DMS 273 (cell line): ENCODE data around the gene CORIN.
A peak's percentile ranks its signal among the peaks of the same experiment; 100 is the strongest.

Experiments used
- DNase-seq: peaks from one replicate; lab custom pipeline; 2025; ENCODE audit not compliant: unreplicated experiment; lab: John Stamatoyannopoulos, UW

The CORIN gene

DNA sequence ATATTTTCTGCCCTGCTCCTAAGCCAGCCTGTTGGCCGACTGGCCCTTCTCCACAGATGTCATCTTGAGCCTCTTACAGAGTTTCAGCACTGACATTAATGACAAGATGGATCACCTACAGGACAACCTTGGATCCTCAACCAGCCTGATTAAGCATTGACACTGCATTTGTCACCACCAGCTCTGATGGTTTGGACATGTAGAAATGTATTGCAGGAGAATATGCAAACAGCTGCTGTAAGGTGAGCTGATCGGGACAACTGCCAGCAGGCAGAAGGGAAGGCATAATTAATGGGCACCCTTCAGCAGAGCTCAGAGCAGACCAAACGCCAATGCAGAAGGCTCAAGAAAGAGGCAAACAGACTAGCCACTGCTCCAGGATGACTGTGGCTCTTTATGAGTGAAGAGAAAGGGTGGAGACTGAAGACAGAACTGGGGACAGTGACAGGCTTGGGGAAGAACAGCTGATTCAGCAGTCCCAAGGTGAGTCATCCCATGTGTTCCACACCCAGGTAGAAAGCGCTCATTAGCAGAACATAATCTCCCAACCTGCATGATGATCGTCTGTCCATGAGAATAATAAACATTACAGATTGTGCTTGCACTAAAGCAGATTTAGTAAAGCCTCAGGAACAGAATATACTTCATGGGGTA lies 6.7 kb downstream of the CORIN start:
- DNase-seq = peak; percentile 78

DNA sequence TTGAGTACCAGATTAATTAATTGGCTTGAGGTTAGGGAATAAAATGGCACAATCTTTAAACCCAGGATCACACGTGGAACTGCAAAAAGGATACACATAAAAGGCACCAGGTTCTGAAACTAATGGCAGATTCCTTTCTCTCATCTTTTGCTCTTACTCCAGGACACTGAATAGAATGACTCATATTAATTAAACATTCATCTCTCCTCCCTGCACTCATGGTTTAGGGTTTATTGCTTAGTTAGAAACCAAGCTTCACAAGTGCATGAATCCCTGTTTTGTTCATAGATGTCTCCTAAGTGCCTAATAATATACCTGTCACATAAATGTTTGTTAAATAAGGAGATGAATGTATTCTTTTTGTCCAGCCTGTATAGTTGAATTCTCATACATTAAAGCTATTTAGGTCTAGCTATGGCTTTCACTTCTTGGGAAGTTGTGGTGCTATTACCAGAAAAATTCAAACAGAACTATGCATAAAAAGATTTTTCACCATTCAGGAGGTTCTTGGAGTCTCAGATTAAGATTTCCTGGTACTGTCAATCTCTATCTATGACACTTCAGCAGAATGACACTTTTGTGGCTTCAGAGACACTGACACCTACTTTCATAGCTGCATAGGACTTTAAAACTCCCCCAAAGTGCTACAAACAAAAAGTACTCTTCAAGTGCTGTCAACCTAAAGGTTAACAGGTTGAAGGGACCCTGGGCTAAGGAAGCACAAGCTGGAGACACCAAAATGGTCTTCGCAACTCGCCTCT lies 7.4 kb downstream of the CORIN start:
- no peak for DNase-seq

DNA sequence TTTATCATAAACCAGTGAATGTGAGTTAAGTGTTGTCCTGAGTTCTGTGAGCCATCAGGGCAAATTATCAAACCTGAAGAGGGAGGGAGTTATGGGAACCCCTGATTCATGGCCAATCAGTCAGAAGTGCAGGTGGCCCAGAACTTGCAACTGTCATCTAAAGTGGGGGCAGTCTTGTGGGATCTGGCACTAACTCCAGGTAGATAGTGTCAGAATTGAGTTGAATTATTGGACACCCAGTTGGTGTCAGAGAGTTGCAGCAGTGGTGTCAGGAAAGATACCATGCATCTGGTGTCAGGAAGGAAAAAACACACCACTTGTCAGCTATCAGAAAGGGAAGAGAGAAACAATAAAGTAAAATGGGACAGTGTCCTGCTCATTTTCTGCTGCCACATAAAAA lies 8.4 kb downstream of the CORIN start:
- no peak for DNase-seq

DNA sequence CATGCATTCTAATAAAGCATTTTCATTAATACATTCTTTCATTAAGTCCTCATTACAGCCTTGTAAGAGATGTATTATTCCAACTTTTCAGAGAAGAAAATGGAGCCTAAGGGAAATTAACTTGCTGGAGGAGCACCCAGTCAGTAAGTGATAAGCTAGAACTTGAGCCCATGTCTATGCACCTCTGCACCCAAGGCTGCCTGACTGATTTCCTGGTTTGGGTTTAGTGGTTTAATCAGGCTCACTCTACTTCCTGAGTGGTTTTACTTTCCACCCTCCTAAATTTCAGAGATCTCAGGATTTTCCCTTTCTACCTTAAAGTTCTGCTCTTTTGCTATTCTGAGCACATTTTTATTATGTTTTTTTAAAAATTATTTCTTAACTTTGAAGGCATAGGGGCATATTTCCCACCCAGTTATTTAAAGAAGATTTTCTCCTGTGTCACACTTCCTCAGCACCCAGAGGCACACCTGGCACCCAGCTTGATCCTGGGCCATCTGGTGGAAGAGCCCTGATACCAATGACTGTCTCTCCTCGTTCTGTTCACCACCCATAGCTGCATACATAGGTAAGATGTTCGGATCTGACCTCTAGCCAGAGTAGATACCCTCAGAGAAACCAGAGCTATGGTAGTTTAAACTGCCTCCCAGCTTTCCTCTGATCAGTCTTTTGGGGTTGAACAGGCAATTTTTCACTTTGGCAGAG lies 10.4 kb downstream of the CORIN start:
- no peak for DNase-seq

DNA sequence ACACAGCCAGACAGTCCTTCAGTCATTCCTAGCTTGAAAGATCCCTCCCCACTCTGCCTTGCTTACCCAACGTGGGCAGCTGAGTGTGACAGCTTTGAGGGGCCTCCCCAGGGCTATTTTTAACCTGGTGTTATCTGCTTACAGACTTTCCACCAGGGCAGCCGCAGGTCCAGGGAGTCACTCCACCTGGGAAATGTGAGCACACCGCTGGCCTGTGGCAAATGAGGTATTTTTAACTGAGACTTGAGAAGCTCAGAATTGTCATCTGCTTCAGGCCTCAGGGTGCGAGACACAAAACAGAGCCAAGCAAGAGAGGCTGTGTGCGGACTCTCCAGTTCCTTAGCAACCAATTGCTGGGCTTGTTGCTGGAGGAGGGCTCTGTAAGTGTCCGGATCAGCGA lies 13.0 kb downstream of the CORIN start:
- DNase-seq = no peak

DNA sequence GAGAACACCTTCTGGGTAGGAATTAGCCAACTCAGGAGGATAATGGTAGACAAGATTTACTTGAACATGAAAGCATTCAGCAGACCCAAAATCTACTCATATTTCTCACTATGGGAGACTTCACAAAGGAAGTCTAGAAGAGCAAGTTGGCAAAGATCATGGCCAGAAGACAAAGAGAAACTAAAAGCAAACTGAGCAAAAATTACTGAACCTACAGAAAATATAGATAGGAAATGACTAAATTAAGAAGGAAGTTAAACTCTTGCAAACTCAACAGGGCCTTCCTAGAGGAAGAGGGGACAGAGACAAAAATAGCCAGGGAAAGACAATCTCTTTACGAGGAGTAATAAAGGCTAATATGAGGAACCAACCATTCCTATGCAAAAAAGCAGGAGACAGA lies 18.7 kb downstream of the CORIN start:
- no peak for DNase-seq

DNA sequence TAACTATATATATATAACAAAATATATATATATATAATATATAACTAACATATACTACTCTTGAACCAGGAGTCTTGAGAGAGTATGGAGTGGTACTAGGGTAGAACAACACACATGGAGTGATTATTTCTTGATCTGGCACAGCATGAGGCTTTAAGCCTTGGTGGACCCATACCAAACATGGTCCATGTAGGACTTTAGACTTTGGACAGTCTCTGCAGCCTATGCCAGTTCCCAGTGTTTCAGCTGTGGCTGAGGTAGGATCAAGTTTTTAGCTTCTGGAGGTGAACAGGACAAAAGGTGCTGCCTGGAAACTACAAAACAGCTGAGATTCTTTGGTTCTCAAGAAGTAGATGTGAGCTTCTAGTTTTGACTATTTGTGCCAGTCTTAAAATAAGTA lies 20.6 kb downstream of the CORIN start:
- no peak for DNase-seq

DNA sequence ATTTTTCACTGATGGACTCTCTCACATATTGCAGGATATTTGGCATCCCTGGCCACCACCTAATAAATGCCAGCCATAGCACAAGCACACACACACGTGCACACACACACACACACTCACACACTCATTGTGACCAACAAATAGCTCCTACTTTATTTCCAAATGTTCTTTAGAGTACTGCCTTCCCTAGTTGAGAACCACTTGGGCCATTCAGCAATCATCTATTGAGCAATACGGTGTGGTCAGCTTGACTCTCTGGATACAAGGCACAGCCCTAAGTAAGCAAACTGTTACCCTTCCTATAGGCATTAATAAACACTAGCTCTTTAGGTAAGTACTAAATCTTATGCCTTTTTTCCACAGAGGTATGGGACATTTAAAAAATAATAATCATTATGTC lies 21.1 kb downstream of the CORIN start:
- no peak for DNase-seq

DNA sequence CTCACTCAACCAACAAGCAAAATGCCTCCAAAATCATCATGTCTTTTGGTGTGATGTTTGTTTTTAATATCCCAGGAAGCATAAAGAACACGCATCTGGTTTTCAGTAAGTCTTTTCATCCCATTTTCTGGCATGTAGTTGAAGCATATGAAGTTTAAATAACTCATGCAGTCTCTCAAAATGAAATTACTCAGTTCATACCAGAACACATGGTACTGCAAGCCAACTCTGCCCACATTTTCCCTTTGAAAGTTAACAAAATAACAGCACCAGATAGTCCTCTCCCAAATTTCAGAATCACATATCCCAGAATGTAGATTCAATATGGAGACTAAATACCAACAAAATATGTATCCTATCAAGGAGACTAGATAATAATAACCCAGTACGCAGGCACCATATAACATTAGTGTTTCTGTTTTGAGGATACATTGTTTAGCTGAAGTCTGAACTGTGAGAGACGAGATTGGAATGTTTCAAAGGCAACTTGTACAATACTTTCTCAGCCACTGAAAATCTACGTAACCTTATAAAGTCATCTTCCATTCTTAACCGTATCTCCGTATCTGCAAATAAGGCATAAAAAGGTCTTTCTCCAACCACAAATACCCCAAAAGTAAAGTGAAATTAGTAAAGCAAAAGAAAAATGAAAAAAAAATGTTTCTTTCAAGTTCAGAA lies 23.1 kb downstream of the CORIN start:
- no peak for DNase-seq

DNA sequence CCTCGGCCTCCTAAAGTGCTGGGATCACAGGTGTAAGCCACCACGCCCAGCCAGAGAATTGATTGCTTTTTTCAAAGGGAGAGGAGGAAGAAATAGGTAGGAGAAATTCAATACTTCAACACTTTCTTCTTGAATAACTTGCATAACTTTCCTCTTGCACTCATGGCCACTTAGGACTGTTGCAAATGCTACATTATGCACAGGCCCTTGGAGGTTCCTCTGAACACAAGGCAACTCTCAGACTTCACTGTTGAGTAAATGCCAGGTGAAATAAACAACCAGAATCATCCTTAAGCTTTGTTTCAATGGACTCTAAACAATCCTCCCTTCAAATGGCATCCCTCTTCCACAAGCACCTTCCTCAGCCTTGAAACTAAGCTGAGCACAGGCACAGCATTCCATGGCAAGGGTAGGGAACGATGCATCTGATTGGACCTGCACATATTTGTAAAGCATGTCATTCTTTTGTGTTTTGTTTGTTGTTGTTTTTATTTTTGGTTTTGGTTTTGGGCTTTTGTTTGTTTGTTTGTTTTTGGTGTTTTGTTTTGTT lies 28.1 kb downstream of the CORIN start:
- no peak for DNase-seq

DNA sequence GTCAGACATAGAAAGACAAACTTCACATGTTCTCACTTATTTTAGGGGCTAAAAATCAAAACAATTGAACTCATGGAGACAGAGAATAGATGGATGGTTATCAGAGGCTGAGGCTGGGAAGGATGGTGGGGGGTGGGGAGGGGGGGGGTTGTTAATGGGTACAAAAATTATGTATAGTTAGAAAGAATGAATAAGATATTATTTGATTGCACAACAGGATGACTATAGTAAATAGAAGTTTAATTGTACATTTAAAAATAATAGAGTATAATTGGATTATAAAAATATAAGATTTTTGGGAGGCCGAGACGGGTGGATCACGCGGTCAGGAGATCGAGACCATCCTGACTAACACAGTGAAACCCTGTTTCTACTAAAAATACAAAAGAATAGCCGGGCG lies 33.3 kb downstream of the CORIN start:
- DNase-seq = no peak

DNA sequence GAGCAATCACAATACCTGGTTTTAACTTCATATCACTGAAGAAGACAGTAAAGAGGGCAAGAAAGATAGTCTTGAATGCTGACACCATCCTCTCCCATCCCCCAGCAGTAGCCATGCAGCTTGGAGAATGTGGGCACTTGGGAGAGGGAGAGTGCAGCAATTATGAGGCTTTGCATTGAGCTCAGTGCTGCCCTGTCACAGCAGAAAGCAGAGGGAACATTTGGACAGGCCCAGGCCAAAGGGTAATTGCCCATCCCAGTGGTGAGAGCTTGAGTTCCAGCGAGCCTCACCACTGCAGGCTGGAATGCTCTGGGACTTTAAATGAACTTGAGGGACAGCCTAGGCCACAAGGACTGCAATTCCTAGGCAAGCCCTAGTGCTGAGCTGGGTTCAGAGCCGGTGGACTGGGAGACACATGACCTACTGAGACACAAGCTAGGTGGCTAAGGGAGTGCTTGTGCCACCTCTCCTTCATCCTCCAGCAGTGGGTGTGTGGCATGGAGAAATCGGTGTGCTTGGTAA lies 36.3 kb downstream of the CORIN start:
- DNase-seq = no peak

DNA sequence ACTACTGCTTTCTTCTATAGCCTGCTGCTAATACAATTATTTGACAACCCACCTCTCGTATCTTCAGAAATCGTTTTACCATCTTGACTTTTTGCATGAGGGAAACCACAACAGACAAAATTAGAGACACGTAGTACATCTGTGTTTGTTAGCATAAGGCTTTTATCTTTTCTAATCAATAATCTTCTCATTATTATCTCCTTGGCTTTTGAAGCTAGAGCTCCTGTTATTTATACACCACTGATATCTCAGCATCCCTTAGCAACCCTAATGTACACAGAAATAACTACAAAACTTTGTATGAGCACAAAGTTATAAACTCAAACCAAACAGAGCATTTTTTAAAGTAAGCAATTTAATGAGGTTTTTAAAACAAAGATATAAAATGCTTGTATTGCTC lies 39.7 kb downstream of the CORIN start:
- DNase-seq = no peak

DNA sequence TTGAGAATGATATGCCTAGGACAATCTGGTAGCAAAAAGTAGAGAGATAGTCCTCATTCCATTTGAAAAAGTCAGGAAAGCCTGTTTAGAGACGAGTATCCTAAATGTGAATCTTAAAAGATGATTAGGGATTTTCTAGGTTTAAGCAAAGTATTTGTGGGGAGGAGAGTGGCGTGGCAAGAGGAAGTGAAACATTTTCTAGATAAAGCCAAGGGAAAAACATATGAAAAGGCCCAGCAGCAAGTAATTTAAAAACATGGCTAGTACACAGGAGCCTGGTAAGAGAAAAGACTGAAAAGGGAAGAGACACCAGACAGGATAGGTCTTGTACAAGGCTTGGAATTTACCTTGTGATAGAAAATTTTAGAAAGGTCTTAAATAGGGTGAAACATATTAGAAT lies 45.9 kb downstream of the CORIN start:
- DNase-seq = no peak

DNA sequence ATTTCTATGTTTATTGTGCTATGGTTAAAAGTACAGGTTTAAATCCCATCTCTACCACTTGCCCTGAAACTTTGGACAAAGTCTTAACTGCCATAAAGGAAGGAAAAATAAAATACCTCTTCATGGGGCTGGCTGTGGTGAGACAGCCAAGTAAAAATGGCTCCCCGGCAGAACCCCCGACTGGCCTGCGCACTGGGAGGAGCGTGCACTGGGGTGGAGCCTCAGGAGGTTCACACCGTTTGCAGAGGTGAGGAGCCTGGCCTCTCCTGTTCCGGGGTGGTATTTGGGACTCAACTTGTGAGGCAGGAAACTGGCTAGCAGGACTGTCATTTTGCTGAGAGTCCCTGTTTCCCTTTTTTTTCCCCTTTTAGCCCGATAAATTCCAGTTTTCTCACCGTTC lies 47.8 kb downstream of the CORIN start:
- no peak for DNase-seq

DNA sequence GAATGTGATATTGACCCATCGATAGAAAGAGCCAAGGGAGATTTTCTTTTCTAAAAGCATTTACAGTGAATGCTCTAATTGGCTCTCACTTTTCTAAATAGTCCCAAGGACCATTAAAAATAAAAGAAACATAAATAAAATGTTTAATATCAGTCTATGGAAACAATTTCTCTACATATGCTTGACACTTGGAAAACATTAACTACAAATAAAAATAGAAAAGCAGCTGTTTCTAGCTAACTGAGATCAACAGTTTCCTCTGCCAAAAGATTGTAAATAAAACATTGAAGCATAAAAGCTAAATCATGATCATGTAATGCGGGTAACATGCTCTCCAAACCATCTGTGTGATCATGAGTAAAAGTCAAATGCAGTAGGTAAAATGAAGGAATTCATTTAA lies 49.7 kb downstream of the CORIN start:
- DNase-seq = no peak

DNA sequence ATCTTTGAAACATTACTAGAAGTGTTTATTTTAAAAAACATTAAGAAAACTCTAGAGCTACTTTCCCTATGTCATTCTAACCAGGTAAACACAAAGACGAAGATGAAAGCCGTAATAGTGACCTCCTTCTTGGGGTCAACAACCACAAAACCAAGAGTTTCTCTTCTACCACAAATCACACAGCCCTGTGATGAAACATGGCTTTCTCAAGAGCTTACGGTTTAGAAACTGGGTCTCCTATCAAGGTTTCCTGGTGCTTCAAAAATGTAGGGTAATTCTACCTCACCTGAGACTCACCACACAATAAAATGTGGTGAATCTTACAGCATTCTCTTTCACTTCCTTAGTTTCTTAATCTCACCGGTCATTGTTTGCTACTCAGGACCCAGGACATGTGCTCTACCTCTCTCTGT lies 50.9 kb downstream of the CORIN start:
- no peak for DNase-seq

DNA sequence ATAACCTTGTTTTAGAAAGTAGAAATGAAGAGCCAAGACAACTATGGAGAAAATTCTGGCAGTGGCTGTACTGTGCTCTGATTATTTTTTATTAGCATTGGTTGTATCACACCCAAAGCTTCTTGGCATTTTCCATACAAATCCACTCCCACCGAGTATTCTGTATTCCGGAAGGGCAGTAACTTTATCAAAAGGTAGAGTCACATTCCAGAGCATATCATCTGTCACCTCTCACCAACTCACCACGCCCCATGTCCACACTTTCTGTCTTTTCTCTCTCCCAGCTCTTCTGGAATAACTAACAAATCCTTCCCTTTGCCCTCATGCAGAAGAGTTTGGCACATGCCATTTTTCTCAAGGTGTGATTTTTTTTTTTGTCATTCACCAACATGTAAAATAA lies 52.7 kb downstream of the CORIN start:
- no peak for DNase-seq

DNA sequence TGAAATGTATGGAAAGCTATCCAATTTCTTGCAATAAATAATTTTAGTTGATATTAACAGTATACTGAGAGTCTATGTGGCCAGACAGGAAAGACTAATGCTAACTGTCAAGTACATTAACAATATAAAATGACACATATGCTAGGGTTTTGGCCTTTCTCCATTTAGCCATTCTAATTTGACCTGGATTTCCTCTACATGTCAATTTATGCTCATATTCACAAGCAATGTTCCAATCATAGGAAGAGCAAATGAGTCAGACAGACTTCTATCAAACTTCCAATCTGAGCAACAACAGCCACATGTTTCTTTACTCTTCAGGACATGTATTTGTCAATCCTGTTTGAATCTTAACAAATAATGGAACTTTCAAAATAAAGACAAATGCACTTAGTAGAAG lies 53.6 kb downstream of the CORIN start:
- no peak for DNase-seq

DNA sequence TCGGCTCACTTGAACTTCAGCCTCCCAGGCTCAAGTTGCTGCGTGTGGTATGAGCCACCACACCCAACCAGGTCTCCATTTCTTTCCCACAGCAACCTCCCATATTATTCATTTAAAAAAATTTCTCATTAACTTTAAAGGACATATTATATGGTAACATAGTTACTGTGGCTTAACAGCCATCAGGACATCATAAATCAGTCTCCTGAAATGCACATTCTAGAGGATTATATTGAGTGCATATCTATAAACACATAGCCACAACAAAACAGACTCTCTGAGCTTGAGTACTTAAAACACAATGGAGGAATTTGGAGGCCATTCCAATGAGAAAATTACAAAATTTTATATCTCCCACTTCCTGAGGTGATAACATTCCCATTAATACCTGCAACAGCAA lies 61.5 kb downstream of the CORIN start:
- DNase-seq = no peak

DNA sequence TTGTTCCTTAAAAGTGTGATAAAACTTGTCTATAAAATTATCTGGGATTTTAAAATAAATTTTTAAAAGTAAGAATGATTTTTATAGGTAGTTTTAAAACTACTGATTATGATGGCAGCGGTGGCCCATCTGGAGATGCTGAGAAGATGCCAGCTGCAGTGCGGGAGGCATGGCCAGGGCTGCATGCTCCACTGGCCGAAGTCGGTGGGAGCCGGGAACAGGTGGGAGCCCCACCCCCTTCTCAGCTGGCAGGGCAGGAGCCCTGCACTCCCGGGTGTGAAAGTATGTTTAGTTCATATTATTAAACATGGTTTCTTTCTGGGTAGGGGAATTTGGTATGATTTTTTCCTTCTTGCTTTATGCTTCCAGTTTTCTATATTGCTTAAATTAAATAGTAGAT lies 63.8 kb downstream of the CORIN start:
- peak; percentile 8 for DNase-seq
